Right atrium auricular region (tissue), 2 donors: ENCODE measurements around the gene RP9. TPM values are rescaled to one million over a fixed set of nuclear protein-coding genes. Genes with fewer than 3 reads are reported as not detected.
A peak's percentile ranks its signal among the peaks of the same experiment; 100 is the strongest.

Source experiments
- DNase-seq: peaks from one replicate; pipeline ENCODE4 v3.0.0-alpha.2; 2019; ENCODE audit warnings: low spot score
- H3K27ac ChIP-seq, 2 donors: fragments of 200-600 bp; sonication (generic); 1 replicate in 1 of 2; 2 replicates in 1 of 2; pipeline ENCODE4 v1.5.1; 2016 to 2019
- H3K27me3 ChIP-seq, 2 donors: fragments of 200-600 bp; sonication (generic); one replicate each; pipeline versions ENCODE4 v1.5.1 to v1.6.0; 2017 to 2019
- H3K36me3 ChIP-seq: fragments of 200-600 bp; sonication (generic); one replicate; pipeline ENCODE4 v1.5.1; 2016
- H3K4me1 ChIP-seq, 2 donors: fragments of 200-600 bp; sonication (generic); one replicate each; pipeline versions ENCODE4 v1.5.1 to v1.6.0; 2017 to 2019
- H3K4me3 ChIP-seq, 2 donors: fragments of 200-600 bp; sonication (generic); 1 replicate in 1 of 2; 2 replicates in 1 of 2; pipeline ENCODE4 v1.5.1; 2017 to 2019; ENCODE audit warnings: mild to moderate bottlenecking in 1 of 2, moderate library complexity in 1 of 2
- H3K9me3 ChIP-seq, 2 donors: fragments of 200-600 bp; sonication (generic); one replicate each; pipeline ENCODE4 v1.5.1; 2019
- CTCF ChIP-seq, 2 donors: fragments of 200-600 bp; sonication (generic); IDR thresholded peaks; one replicate each; pipeline ENCODE4 v1.5.1; 2019; ENCODE audit warnings: antibody characterized with exemption in 2 of 2
- total RNA-seq, 2 donors: library from RNA; depleted of rRNA; stranded (reverse); fragments of >200 nt; gene quantifications; one replicate each; pipeline ENCODE4 v1.1.0, GENCODE V29; 2016

The RP9 gene
- total RNA-seq, 2 donors from 2014 or later, result 16.3 to 19.8 TPM

DNA sequence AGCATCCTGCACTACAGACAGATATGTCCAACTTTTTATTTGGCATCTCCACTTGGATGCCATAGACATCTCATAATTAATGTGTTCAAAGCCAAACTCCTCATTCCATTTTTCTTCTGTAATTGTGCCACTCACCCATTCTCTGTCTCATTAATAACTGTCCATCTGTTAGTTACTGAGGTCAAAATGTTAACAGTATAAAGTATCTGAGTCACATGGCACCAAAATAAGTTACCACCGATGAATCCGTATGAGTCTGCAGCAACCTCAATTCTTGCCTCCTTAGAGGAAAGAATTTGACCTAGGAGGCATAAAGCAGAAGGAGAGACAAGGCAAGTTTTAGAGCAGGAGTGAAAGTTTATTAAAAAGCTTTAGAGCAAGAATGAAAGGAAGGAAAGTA, 30.1 kb downstream of the RP9 start:
- Histone ChIP-seq H3K9me3 (no peaks in the 10 kb centered on the region), H3K27me3 (no peaks in the 10 kb centered on the region), H3K4me1 (no peaks in the 10 kb centered on the region), H3K27ac (no peak overlapping the region), H3K4me3 (no peak overlapping the region), H3K36me3 (no peaks in the 10 kb centered on the region)
- TF ChIP-seq CTCF (IDR thresholded peaks at IDR 0.05), result no peak
- DNase-seq, result no peak

- TF ChIP-seq CTCF (IDR thresholded peaks at IDR 0.05), result no peak
- no peak overlapping the region for H3K27ac ChIP-seq
Observed at GRCh38 chr7:33076737-33077136, 32.5 kb downstream of the RP9 start.

GRCh38 chr7:33075818-33076518, 33.2 kb downstream of the RP9 start:
- DNase-seq, result no peak
- no peak for TF ChIP-seq CTCF (IDR thresholded peaks at IDR 0.05)
- Histone ChIP-seq H3K9me3 (no peaks in the 10 kb centered on the region), H3K27me3 (no peaks in the 10 kb centered on the region), H3K4me1 (no peaks in the 10 kb centered on the region), H3K4me3 (no peak overlapping the region), H3K36me3 (no peaks in the 10 kb centered on the region), H3K27ac (no peak overlapping the region)

More at GRCh38 chr7:33076737-33077136, 32.5 kb downstream of the RP9 start:
- H3K27me3 ChIP-seq, result no peaks in the 10 kb centered on the region
- no peaks in the 10 kb centered on the region for H3K4me1 ChIP-seq
- DNase-seq, result no peak
- H3K9me3 ChIP-seq, result no peaks in the 10 kb centered on the region
- no peaks in the 10 kb centered on the region for H3K36me3 ChIP-seq
- H3K4me3 ChIP-seq, result no peak overlapping the region

- no peaks in the 10 kb centered on the region for H3K36me3 ChIP-seq
- no peak overlapping the region for H3K4me3 ChIP-seq
- no peak for DNase-seq
- no peak for TF ChIP-seq CTCF (IDR thresholded peaks at IDR 0.05)
- no peak overlapping the region for H3K27ac ChIP-seq
- H3K27me3 ChIP-seq, result no peaks in the 10 kb centered on the region
- no peaks in the 10 kb centered on the region for H3K4me1 ChIP-seq
- H3K9me3 ChIP-seq, result peaks cover 0 to 9% of the 10 kb centered on the region in 2 donors
Observed at GRCh38 chr7:33073243-33073642, 36.0 kb downstream of the RP9 start.

DNA sequence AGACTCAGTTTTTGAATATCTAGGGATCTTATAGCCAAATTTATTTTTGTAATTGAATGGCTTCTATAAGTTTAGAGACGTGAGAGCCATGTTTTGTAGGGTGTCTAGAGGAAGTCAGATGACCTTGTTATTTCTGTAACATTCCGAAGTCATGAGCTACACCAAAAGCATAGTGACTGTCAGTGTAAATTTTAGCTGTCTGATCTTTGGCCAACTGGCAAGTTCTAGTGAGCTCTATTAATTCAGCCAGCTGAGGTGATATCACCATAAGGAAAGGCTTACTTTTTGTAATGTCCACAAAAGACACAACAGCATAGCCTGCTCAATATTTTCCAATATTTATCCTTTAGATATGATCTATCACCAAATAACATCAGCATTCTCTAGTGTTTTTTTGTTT, 36.7 kb downstream of the RP9 start:
- Histone ChIP-seq H3K36me3 (no peaks in the 10 kb centered on the region), H3K27ac (peak overlapping the region in 1 of 2 donors; percentile 31), H3K4me1 (no peaks in the 10 kb centered on the region), H3K4me3 (no peak overlapping the region), H3K27me3 (no peaks in the 10 kb centered on the region), H3K9me3 (peaks cover 0 to 9% of the 10 kb centered on the region in 2 donors)
- no peak for DNase-seq
- no peak for TF ChIP-seq CTCF (IDR thresholded peaks at IDR 0.05)

GRCh38 chr7:33070831-33071230, 38.4 kb downstream of the RP9 start:
- H3K27ac ChIP-seq, result no peak overlapping the region
- H3K4me1 ChIP-seq, result no peaks in the 10 kb centered on the region
- no peaks in the 10 kb centered on the region for H3K27me3 ChIP-seq
- H3K4me3 ChIP-seq, result no peak overlapping the region
- H3K36me3 ChIP-seq, result no peaks in the 10 kb centered on the region
- no peak for DNase-seq
- H3K9me3 ChIP-seq, result peaks cover 0 to 15% of the 10 kb centered on the region in 2 donors
- no peak for TF ChIP-seq CTCF (IDR thresholded peaks at IDR 0.05)
